ENCODE data around the gene XIRP2.
A peak's percentile ranks its signal among the peaks of the same experiment; 100 is the strongest.
"Not testable (repeated sequence)": the region's sequence is repeated elsewhere in the genome, so short reads cannot be mapped to it uniquely, and the experiment has no call there.

XIRP2 gene

GRCh38 chr2:166934817-166935216, 46.5 kb downstream of the XIRP2 start:
- no peak for DNase-seq

GRCh38 chr2:166942377-166942776, 54.1 kb downstream of the XIRP2 start:
- DNase-seq, result no peak

GRCh38 chr2:166944909-166945308, 56.6 kb downstream of the XIRP2 start:
- DNase-seq, result peak; percentile 0

- DNase-seq, result no peak
Measured at GRCh38 chr2:166957686-166958085, 69.4 kb downstream of the XIRP2 start.

- no peak for DNase-seq
Measured at GRCh38 chr2:166958986-166959481, 70.8 kb downstream of the XIRP2 start.

- no peak for DNase-seq
Measured at GRCh38 chr2:166959556-166959955, 71.3 kb downstream of the XIRP2 start.

GRCh38 chr2:166960702-166961270, 72.5 kb downstream of the XIRP2 start:
- DNase-seq, result peak; percentile 19

GRCh38 chr2:166961933-166962332, 73.7 kb downstream of the XIRP2 start:
- DNase-seq, result no peak

- no peak for DNase-seq
Measured at GRCh38 chr2:166969486-166969885, 81.2 kb downstream of the XIRP2 start.

GRCh38 chr2:166972002-166972401, 83.7 kb downstream of the XIRP2 start:
- DNase-seq, result peak; percentile 22

GRCh38 chr2:166972418-166972817, 84.1 kb downstream of the XIRP2 start:
- DNase-seq, result peak; percentile 22

- no peak for DNase-seq
Measured at GRCh38 chr2:166984188-166984587, 95.9 kb downstream of the XIRP2 start.

- no peak for DNase-seq
Measured at GRCh38 chr2:166984797-166985196, 96.5 kb downstream of the XIRP2 start.

- DNase-seq, result no peak
Measured at GRCh38 chr2:166994588-166995336, 106.5 kb downstream of the XIRP2 start.

- no peak for DNase-seq
Measured at GRCh38 chr2:166996465-166996864, 108.2 kb downstream of the XIRP2 start.

GRCh38 chr2:167001165-167001564, 112.9 kb downstream of the XIRP2 start:
- no peak for DNase-seq

- no peak for DNase-seq
Measured at GRCh38 chr2:167005096-167005495, 116.8 kb downstream of the XIRP2 start.

- DNase-seq, result no peak
Measured at GRCh38 chr2:167013227-167013626, 124.9 kb downstream of the XIRP2 start.

GRCh38 chr2:167015806-167016205, 127.5 kb downstream of the XIRP2 start:
- DNase-seq, result no peak

GRCh38 chr2:167017021-167017420, 128.7 kb downstream of the XIRP2 start:
- peak; percentile 11 for DNase-seq

GRCh38 chr2:167018590-167018989, 130.3 kb downstream of the XIRP2 start:
- no peak for DNase-seq

GRCh38 chr2:167028503-167028902, 140.2 kb downstream of the XIRP2 start:
- DNase-seq, result no peak

GRCh38 chr2:167034976-167035375, 146.7 kb downstream of the XIRP2 start:
- not testable (repeated sequence) for DNase-seq

- peak; percentile 2 for DNase-seq
Measured at GRCh38 chr2:167048829-167049228, 160.5 kb downstream of the XIRP2 start.

- DNase-seq, result no peak
Measured at GRCh38 chr2:167049659-167050058, 161.4 kb downstream of the XIRP2 start.
